Embryonic facial prominence (tissue), 1 donor: ENCODE measurements around the gene COX17.

Source experiments
- DNase-seq: peaks from one replicate; pipeline ENCODE4 v3.0.0-alpha.2; 2016; ENCODE audit errors: extremely low spot score

Gene COX17

DNA sequence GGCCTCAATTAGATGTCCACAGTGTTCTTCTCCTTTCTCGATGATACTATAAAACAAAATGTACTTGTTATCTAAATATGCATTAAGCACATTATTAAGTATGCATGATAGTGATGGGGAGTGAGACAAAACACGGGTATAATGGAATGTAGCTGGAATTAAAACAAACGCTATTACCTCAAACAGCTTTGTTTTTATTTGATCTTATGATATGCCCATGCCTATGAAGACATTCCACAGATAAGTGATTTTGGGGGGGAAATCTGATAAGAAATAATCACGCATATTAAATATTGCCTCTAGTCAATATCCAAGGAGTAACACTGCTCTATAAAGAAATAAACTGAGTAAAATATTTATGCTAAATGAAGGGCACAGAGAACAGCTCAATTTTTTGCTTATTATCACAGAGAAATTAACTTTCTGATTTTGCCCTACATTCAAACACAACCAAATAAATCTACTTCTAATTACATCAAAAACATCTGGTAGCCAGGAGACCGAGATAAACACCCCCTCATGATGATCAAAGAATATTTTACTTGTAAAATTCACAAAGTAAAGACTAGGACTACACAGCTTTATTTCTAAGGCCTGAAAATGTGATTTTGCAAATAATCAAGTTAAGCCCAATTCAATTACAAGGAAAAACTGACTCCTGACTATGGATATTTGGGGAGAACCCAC is 1.9 kb downstream of the COX17 start:
- DNase-seq: no peak

DNA sequence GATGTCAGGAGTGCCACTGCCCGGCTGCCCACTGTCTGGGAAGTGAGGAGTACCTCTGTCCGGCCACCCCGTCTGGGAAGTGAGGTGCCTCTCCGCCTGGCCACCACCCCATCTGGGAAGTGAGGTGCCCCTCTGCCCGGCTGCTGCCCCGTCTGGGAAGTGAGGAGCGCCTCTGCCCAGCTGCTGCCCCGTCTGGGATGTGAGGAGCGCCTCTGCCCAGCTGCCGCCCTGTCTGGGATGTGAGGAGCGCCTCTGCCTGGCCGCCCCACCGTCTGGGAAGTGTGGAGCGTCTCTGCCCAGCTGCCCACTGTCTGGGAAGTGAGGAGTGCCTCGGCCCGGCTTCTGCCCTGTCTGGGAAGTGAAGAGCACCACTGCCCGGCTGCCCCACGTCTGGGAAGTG is 3.3 kb downstream of the COX17 start:
- DNase-seq: no peak

DNA sequence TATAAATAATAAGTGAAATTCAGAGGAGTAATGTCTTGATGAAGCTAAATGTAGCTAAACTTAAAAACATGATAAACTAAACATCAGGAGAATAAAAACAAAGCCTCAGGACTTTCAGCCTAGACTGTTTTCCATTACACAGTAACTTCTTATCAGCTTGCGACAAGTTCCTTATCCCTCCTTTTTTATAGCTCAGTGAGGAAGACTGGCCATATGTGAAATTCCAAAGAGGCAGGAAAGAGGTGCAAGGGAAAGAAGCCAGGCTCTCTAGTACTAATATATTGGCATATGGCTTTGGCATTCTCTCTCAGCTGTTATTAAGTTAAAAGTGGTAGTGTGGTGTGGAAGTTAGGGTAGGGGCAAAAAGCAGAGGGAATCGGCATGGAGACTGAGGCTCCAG is 4.4 kb downstream of the COX17 start:
- DNase-seq: no peak

DNA sequence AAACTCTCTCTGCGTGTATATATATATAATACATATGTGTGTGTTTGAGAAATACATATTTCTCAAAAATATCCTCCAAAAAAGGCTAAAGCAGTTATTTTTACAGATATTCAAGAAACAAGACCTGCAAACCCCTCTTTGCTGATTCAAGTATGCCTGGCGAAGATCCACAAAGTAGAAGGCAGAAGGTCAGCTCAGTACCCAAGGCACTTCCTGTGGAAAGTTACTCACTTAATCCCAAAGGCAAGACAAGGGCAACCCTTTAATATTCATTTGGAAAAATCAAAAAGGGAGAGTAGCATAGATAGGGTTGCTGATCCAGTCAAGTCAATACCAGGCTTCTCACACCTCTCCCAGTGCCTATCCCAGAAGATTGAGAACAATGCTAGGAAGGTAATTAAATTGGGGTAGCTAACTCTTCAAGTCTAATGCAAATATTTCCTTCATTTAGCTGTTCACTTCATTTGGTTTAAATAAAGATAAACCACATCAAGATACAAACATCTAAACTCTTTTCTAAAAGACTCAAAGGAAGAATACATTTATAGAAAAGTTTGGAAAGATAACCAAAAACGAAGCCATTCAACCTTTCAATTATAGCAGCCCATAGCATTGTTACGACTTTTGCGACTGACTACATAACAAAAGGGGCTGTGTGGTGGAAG is 7.2 kb downstream of the COX17 start:
- DNase-seq: no peak

- no peak for DNase-seq
Measured at GRCh38 chr3:119665954-119666559, 11.1 kb downstream of the COX17 start.

DNA sequence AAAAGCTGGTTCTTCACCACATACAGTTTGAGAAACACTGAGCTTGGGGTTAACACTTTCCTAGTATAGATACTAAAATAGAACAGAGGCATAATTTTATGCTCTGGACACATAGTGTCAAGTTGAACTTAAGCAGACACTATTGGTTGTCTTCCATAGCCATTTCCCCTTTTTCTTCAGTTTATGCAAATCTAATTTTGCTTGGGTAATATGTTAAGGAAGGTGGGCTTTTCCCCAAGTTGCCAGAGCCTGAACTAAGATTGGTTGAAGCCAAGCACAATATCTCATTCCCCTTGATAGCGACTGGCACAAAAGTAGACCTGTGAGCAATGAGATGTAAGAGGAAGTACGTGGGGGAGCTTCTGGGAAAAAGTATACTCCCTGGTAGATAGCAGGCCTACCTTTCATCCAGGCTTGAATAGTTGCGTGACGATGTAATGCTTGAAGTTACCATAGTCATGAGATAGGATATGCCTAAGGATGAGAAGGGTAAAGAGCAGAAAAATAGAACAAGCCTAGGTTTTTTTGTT is 12.3 kb downstream of the COX17 start:
- no peak for DNase-seq

DNA sequence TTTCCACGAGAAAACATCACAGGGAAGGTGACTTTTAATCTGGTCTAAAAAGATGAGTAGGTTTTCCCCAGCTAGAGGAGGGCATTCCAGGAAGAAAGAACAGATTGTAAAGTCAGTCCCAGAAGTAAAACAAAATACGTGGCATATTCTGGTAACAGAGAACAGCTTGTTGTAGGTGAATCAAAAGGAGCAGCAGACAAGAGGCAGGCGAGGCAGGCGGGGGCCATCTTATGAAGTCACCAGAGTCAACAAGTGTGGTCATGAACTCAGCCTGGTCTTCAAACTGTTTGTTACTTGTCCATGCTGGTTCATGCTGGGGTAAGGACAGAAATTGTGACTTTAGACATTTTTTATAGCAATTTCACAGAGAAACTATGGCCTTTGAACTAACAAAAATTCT is 12.8 kb downstream of the COX17 start:
- no peak for DNase-seq

DNA sequence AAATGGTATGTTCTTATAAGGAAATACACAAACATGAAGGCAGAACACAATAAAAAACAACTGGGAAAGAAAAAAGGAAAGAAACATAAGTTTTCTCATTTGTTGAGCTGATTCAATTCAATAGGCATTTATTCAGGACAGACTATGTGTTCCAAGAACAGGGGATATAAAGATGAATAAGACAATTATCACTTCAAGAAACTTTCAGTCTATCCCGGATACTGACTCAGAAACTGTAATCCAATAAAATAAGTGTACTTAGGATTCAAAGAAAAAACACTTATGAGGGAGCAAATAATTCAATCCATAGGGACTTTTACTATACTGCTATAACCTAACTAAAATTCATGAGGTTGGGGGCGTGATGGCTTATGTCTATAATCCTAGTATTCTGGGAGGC is 13.3 kb downstream of the COX17 start:
- DNase-seq: no peak

GRCh38 chr3:119662604-119663373 is 14.4 kb downstream of the COX17 start:
- no peak for DNase-seq

GRCh38 chr3:119660474-119661440 is 16.4 kb downstream of the COX17 start, which contains the start of gene POPDC2:
Gene POPDC2, minus strand, starts transcription at chr3:119660589. Its CDS starts 166 bp downstream, at chr3:119660423.
- no peak for DNase-seq

DNA sequence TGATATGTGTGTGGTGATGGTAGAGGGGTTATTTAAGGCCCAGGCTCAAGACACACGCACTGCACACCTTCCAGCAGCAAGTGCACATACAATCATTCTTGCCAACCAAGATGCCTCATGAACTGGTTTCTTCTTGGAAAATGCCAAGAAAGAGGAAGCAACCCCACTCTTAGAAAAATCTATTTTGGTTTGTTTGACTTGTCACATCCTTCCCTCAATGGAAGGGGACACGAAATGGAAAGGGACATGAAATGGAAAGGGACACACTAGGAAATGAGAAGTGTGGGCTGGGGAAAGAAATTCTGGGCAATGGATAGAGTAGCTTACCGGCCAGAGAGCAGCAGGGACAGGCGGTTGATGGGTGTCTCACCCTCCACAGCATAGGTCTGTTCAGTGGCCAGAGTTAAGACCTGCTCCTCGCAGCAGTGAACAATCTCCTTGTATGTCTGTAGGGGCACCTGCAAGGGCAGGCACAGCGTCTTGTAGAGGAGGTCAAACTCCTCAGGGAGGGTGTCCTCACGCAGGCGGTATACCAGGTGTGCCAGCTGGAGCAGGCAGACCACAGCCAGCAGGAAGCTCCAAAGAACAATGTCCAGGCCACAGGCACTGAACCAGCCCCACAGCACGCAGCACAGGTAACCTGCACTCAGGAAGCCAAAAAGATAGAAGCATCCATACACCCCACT is 17.5 kb downstream of the COX17 start:
- no peak for DNase-seq

DNA sequence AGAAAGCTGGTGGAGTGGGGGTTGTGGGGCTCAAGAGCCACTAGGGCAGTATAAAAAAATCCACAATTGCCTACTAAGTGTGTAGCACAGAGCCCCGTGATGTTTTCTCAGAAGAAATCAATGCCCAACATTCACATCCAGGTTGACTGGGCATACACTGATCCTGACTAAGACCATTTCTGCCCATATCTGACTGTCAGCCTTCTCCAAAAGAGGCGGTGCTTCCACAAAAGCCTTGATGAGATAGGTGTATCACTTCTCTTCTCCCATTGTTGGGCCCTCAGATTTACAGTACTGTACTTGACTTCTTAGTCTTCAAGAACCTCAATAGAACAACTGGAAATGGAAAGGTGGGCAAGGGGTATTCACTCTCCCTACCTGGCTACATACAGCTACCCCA is 18.2 kb downstream of the COX17 start:
- no peak for DNase-seq

- DNase-seq: no peak
Measured at GRCh38 chr3:119657887-119658702, 19.1 kb downstream of the COX17 start.

GRCh38 chr3:119653876-119654275 is 23.3 kb downstream of the COX17 start:
- no peak for DNase-seq

- DNase-seq: no peak
Measured at GRCh38 chr3:119652306-119653033, 24.7 kb downstream of the COX17 start.

GRCh38 chr3:119649761-119650160 is 27.4 kb downstream of the COX17 start:
- DNase-seq: no peak

DNA sequence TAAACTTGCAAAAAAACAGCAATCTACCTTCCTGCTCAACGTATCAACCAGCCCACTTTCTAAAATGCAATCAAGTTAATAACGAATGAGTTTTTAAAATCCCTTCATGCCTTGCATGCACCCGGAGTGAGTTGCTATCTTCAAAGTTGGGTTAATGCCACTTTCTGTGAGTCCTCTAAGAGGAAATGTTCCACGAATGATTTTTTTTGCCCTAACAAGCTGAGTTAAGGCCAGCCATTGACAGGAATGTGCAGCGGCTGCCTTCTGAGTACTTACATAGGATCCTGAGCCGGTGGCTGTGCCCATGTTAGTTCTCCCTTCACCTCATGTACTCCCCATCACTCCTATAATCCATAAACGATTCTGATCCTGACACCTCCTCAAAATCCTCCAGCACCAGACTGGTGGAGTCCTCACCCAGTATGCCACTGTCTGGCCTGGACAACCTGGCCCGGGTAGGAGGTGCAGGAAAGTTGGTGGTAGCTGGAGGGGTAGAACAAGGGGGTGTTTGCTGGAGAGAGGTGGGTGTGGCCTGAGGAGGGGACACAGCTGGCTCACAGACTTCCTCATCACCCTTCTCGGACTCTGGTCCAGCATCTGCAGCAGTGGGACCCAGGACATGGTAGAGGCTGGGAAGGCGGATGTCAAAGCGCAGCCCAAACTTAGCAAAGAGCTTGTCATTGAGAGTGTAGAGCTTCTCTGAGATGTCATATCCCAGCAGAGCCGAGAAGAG is 29.2 kb downstream of the COX17 start:
- DNase-seq: no peak

- DNase-seq: no peak
Measured at GRCh38 chr3:119647171-119647570, 30.0 kb downstream of the COX17 start.
